ENCODE data around the gene EMILIN3.

The EMILIN3 gene

DNA sequence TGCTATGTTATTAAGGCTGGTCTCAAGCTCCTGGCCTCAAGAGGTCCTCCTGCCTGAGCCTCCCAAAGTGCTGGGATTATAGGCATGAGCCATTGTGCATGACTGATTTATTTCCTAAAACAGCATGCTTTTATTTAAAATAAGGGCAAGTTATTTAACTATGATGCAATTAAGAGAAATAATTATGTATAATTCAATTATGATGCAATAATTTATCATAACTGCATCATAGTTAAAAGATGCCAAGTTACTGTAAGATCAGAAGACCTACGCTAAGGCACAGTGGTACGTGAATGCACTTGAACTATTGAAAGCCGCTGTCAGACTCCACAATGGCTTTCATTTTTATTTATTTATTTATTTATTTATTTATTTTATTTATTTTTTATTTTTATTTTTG, 24.3 kb upstream of the EMILIN3 start:
- no peaks in the 10 kb centered on the region for H3K9me3 ChIP-seq (ENCODE audit: control insufficient read depth, insufficient read depth, low read depth, low read length)
- H3K36me3 ChIP-seq (ENCODE audit: control insufficient read depth, insufficient read depth, low read length), result no peaks in the 10 kb centered on the region
- H3K9ac ChIP-seq (ENCODE audit: low read length), result no peak overlapping the region
- no peak overlapping the region for H3K4me3 ChIP-seq (ENCODE audit: low read depth, low read length)
- H3K4me1 ChIP-seq (ENCODE audit: control insufficient read depth, insufficient read depth, low read length), result peaks cover 20% of the 10 kb centered on the region
- H3K27ac ChIP-seq (ENCODE audit: low read depth, low read length), result no peak overlapping the region
- no peaks in the 10 kb centered on the region for H3K27me3 ChIP-seq (ENCODE audit: control insufficient read depth, insufficient read depth, low read length)

DNA sequence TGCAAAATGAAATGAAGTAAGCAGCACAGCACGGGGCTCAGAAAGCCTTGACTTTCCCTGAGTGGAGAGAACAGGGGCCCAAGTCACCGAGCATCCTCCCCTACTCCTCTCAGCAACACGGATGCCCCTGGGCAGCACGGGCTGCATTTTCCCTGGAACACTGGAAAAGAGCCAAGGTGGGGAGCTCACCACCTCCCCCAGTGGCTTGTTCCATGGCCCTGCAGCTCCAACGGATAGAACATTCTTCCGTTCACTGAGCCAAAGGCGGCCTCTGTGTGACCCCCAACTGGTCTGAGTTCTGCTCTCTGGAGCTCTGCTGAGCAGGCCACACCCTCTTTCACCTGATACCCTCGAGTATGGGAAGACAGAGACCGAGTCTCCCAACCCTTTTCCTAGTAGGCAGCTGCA, 20.8 kb upstream of the EMILIN3 start:
- no peaks in the 10 kb centered on the region for H3K36me3 ChIP-seq (ENCODE audit: control insufficient read depth, insufficient read depth, low read length)
- H3K9me3 ChIP-seq (ENCODE audit: control insufficient read depth, insufficient read depth, low read depth, low read length), result no peaks in the 10 kb centered on the region
- peaks cover 5% of the 10 kb centered on the region; the same call in 1 of the 2 replicates for H3K4me1 ChIP-seq (ENCODE audit: control insufficient read depth, insufficient read depth, low read length)
- no peak overlapping the region for H3K9ac ChIP-seq (ENCODE audit: low read length)
- no peak overlapping the region for H3K27ac ChIP-seq (ENCODE audit: low read depth, low read length)
- no peaks in the 10 kb centered on the region for H3K27me3 ChIP-seq (ENCODE audit: control insufficient read depth, insufficient read depth, low read length)
- no peak overlapping the region for H3K4me3 ChIP-seq (ENCODE audit: low read depth, low read length)

DNA sequence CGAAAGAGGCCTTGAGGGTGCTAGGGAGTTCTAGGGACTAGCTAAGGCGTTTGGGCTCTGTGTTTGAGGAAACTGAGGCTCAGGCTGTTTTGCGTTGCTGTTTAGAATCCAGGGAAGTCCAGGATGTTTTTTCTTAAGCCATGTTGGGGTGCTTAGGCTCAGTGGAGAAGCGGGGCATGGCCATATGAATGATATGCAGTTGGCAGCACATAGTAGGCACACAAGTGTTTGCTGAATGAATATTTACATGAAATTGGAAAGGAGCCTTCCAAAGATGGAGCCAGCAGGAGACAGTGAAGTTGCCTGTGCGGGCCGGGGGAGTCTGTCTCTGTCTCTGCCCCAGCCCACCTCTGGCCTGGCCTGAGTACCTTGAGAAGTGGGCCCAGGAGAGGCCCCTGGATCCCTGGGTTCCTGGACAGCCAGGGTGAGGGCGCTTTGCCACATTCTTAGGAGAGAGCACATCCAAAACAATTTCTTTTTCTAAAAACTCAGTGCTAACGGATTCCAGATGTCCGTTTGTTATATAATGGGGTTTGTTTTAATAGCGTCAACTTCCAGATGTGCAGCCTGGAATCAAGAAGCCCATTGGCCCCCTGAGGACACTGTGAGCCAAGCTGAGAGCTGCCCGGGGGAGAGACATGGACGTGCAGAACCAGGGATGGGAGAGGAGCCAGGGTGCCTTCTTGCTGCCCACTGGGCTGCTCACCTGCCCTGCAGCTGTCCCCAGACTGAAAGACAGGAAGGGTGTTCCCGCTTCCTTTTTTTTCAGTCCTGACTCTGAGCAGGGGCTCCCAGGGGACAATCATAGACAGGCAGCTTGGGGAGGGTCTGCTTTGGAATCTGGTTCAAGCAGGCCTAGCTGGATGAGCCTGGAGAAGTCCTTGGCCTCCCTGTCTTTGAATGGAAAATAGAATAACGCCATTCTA, 20.1 kb upstream of the EMILIN3 start:
- Histone ChIP-seq H3K27me3 (ENCODE audit: control insufficient read depth, insufficient read depth, low read length) (no peaks in the 10 kb centered on the region), H3K36me3 (ENCODE audit: control insufficient read depth, insufficient read depth, low read length) (no peaks in the 10 kb centered on the region)

DNA sequence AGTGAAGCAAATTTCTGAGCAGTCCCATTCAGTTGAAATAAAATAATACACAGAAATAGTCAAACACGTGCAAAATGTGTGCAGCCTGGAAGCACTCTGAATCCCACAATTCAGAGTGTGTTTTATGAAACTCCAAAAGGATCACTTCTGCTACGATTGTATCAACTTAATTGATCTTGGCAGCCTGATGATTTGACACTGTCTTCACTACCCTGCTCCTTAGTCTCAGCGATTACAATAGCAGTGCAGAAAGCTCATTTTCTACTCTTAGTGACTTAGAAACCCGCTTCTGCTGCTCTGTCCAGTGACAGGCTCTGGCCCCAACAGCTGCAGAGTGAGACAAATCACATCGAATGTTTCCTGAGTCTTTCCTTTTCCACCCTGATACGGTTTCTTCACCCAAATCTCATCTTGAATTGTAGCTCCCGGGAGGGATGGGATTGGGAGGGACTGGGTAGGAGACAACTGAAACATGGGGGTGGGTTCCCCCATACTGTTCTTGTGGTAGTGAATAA, 16.2 kb upstream of the EMILIN3 start:
- Histone ChIP-seq H3K4me3 (ENCODE audit: low read depth, low read length) (no peak overlapping the region), H3K36me3 (ENCODE audit: control insufficient read depth, insufficient read depth, low read length) (no peaks in the 10 kb centered on the region), H3K27ac (ENCODE audit: low read depth, low read length) (no peak overlapping the region), H3K9me3 (ENCODE audit: control insufficient read depth, insufficient read depth, low read depth, low read length) (no peaks in the 10 kb centered on the region), H3K4me1 (ENCODE audit: control insufficient read depth, insufficient read depth, low read length) (peaks cover 5% of the 10 kb centered on the region; the same call in 1 of the 2 replicates), H3K9ac (ENCODE audit: low read length) (no peak overlapping the region), H3K27me3 (ENCODE audit: control insufficient read depth, insufficient read depth, low read length) (no peaks in the 10 kb centered on the region)

More for the DNA sequence above, 20.1 kb upstream of the EMILIN3 start:
- no peak overlapping the region for H3K4me3 ChIP-seq (ENCODE audit: low read depth, low read length)
- H3K9me3 ChIP-seq (ENCODE audit: control insufficient read depth, insufficient read depth, low read depth, low read length), result no peaks in the 10 kb centered on the region
- no peak overlapping the region for H3K9ac ChIP-seq (ENCODE audit: low read length)
- H3K27ac ChIP-seq (ENCODE audit: low read depth, low read length), result no peak overlapping the region
- peaks cover 5% of the 10 kb centered on the region; the same call in 1 of the 2 replicates for H3K4me1 ChIP-seq (ENCODE audit: control insufficient read depth, insufficient read depth, low read length)

DNA sequence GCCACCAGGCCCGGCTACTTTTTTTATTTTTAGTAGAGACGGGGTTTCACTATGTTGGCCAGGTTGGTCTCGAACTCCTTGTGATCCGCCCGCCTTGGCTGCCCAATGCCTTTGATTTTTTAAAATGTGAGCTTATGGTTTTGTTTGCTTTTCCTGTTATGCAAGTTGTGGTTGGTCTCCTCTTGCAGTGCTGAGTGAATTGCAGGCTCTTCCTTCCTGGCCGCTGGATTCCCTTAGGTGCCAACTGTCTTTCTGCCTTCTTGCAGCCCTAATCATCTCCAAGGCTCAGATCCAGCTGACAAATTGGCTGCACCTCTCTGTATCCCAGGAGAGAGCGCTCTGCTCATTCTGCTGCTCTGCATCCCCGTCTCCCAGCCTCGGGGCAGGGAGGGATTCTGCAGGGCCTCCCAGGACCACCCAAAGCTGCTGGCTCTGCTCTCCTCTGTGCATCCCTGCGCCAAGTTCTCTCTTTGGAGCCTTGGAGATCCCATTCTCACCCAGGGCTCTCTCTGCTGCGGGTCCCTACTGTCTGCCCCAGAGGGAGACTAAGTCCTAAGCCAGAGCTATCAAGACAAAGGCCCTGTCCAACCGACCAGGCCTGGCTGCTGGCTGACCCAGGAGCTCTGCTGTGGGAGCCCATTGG, 14.1 kb upstream of the EMILIN3 start:
- Histone ChIP-seq H3K27me3 (ENCODE audit: control insufficient read depth, insufficient read depth, low read length) (no peaks in the 10 kb centered on the region), H3K9ac (ENCODE audit: low read length) (no peak overlapping the region), H3K9me3 (ENCODE audit: control insufficient read depth, insufficient read depth, low read depth, low read length) (no peaks in the 10 kb centered on the region), H3K4me3 (ENCODE audit: low read depth, low read length) (no peak overlapping the region), H3K27ac (ENCODE audit: low read depth, low read length) (no peak overlapping the region), H3K36me3 (ENCODE audit: control insufficient read depth, insufficient read depth, low read length) (no peaks in the 10 kb centered on the region), H3K4me1 (ENCODE audit: control insufficient read depth, insufficient read depth, low read length) (no peaks in the 10 kb centered on the region)

DNA sequence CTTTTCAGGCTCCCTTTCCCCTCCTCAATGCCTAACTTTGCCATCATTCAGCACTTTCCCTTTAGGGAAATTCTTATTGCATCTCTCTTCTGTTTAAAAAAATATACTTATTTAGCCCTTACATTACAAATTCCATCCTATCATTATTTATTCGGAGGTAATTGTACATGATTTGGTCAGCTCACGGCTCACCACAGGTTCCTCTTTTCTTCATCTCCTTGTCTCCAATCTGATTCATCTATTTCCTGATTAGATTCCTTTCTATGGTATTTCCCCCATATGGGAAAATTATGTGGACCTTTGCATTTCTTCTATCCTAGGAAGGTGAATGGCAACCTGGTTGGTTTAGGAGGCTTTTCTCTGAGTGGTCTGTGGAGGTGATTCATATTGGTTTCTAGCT, 12.9 kb upstream of the EMILIN3 start:
- Histone ChIP-seq H3K9ac (ENCODE audit: low read length) (no peak overlapping the region), H3K27ac (ENCODE audit: low read depth, low read length) (no peak overlapping the region), H3K36me3 (ENCODE audit: control insufficient read depth, insufficient read depth, low read length) (no peaks in the 10 kb centered on the region), H3K4me3 (ENCODE audit: low read depth, low read length) (no peak overlapping the region), H3K27me3 (ENCODE audit: control insufficient read depth, insufficient read depth, low read length) (no peaks in the 10 kb centered on the region), H3K4me1 (ENCODE audit: control insufficient read depth, insufficient read depth, low read length) (no peaks in the 10 kb centered on the region), H3K9me3 (ENCODE audit: control insufficient read depth, insufficient read depth, low read depth, low read length) (no peaks in the 10 kb centered on the region)

DNA sequence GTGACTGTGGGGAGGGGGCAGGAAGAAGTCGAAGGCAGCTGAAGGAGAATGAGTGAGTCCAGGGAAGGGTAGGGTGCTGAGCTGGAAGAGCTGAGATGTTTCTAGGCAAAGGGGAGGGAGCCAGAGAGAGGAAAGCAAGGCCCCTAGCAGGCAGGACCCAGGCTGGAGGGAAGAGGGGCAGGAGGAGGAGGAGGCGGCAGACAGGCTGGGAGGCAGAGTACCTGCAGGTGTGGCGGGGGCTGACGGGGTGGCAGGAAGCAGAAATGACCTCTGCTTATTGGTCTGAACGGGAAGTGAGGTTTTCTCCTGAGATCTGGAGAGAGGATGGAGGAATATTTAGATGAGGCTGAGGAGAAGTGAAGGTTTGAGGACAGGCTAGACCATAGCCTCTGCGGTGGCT, 10.7 kb upstream of the EMILIN3 start:
- Histone ChIP-seq H3K36me3 (ENCODE audit: control insufficient read depth, insufficient read depth, low read length) (no peaks in the 10 kb centered on the region), H3K27me3 (ENCODE audit: control insufficient read depth, insufficient read depth, low read length) (no peaks in the 10 kb centered on the region), H3K9ac (ENCODE audit: low read length) (no peak overlapping the region), H3K27ac (ENCODE audit: low read depth, low read length) (no peak overlapping the region), H3K4me1 (ENCODE audit: control insufficient read depth, insufficient read depth, low read length) (no peaks in the 10 kb centered on the region), H3K9me3 (ENCODE audit: control insufficient read depth, insufficient read depth, low read depth, low read length) (peaks cover 4% of the 10 kb centered on the region; the same call in 1 of the 2 replicates), H3K4me3 (ENCODE audit: low read depth, low read length) (no peak overlapping the region)

DNA sequence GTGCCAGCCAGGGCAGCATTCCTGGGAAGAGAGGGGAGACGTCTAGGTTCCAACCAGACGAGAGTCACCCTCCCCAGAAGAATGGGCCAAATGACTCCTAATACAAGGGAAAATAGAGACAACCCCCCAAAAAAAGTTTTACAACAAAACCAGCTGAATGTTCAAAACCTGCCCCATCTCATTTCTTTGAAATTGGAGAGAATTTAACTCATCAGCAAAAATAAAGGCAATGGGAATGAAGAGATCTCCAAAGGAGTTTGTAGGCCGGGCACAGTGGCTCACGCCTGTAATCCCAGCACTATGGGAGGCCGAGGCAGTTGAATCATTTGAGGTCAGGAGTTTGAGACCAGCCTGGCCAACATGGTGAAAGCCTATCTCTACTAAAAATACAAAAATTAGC, 9.7 kb upstream of the EMILIN3 start:
- Histone ChIP-seq H3K4me3 (ENCODE audit: low read depth, low read length) (no peak overlapping the region), H3K4me1 (ENCODE audit: control insufficient read depth, insufficient read depth, low read length) (no peaks in the 10 kb centered on the region), H3K9ac (ENCODE audit: low read length) (no peak overlapping the region), H3K27ac (ENCODE audit: low read depth, low read length) (no peak overlapping the region), H3K36me3 (ENCODE audit: control insufficient read depth, insufficient read depth, low read length) (no peaks in the 10 kb centered on the region), H3K27me3 (ENCODE audit: control insufficient read depth, insufficient read depth, low read length) (no peaks in the 10 kb centered on the region), H3K9me3 (ENCODE audit: control insufficient read depth, insufficient read depth, low read depth, low read length) (peaks cover 8% of the 10 kb centered on the region)

DNA sequence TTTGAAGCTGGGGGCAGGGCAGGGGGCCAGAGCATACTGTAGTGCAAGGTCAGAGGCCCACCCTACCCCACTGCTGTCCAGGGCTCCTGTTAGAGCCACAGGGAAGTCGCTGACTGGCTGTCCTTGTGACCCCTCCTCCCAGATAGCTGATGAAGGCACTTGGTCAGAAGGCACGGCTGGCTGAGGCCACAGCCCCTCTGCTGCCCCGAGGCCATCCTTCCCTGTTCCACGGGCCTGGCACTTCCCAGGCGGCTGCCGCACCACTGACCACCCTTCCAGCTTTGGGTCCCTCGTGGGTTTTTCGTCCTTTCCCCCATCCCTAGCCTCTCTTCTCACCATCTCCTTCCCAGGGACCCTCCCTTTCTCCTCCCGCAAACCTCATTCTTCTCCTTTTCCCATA, 9.2 kb upstream of the EMILIN3 start:
- H3K9ac ChIP-seq (ENCODE audit: low read length), result no peak overlapping the region
- no peaks in the 10 kb centered on the region for H3K4me1 ChIP-seq (ENCODE audit: control insufficient read depth, insufficient read depth, low read length)
- H3K27me3 ChIP-seq (ENCODE audit: control insufficient read depth, insufficient read depth, low read length), result no peaks in the 10 kb centered on the region
- peaks cover 12% of the 10 kb centered on the region for H3K9me3 ChIP-seq (ENCODE audit: control insufficient read depth, insufficient read depth, low read depth, low read length)
- no peak overlapping the region for H3K4me3 ChIP-seq (ENCODE audit: low read depth, low read length)
- no peak overlapping the region for H3K27ac ChIP-seq (ENCODE audit: low read depth, low read length)
- no peaks in the 10 kb centered on the region for H3K36me3 ChIP-seq (ENCODE audit: control insufficient read depth, insufficient read depth, low read length)

DNA sequence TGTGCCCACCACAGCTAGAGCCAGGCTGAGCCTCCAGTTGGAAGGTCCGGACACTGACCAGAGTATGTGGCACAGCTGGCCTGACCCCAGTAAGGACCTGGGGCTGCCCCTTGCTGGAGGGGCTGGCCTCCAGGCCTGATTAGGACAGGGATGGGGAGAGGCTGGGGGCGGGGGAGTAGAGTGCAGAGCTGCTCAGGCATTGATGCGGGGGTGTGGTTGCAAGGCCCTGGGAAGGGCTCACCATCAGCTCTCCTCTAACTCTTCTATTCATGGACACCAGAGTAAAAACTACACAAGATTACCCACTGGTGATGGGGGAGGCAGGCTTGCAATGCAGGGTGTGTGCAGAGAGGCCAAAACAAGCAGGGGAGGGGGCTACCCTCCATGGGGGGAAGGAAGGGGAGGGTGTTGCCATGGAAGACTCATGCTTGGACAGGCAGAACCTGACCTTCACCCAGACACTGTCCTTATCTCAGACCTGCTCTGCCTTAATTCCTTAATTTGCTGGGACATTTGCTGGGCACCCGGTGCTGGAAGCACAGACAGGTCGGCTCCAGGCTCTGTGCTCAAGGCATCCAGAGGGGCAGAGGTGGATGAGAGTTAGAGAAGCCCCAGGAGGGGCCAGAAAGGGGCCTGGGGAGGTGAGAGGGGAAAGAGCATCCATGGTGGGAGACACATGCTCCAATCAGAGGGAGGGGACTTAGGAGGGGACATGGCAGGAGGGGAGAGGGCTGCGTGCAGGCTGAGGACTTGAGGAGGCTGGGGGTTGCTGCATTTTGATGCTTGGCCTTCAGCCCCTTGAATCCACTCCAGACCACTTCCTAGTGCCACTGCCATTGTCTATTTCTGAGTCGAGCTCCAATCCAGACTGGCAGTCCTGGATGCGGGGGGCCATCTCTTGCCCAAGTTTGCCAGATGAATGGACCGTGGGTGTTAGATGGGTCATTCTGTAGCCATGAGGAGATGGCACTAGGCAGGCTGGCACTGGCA, 7.6 kb upstream of the EMILIN3 start:
- Histone ChIP-seq H3K9me3 (ENCODE audit: control insufficient read depth, insufficient read depth, low read depth, low read length) (peaks cover 12% of the 10 kb centered on the region), H3K9ac (ENCODE audit: low read length) (no peak overlapping the region), H3K27me3 (ENCODE audit: control insufficient read depth, insufficient read depth, low read length) (peaks cover 7% of the 10 kb centered on the region)

More for the DNA sequence above, 7.6 kb upstream of the EMILIN3 start:
- H3K4me3 ChIP-seq (ENCODE audit: low read depth, low read length), result no peak overlapping the region
- H3K4me1 ChIP-seq (ENCODE audit: control insufficient read depth, insufficient read depth, low read length), result no peaks in the 10 kb centered on the region
- H3K36me3 ChIP-seq (ENCODE audit: control insufficient read depth, insufficient read depth, low read length), result no peaks in the 10 kb centered on the region
- no peak overlapping the region for H3K27ac ChIP-seq (ENCODE audit: low read depth, low read length)
